ENCODE results near the gene OSBPL10.

OSBPL10 gene

DNA sequence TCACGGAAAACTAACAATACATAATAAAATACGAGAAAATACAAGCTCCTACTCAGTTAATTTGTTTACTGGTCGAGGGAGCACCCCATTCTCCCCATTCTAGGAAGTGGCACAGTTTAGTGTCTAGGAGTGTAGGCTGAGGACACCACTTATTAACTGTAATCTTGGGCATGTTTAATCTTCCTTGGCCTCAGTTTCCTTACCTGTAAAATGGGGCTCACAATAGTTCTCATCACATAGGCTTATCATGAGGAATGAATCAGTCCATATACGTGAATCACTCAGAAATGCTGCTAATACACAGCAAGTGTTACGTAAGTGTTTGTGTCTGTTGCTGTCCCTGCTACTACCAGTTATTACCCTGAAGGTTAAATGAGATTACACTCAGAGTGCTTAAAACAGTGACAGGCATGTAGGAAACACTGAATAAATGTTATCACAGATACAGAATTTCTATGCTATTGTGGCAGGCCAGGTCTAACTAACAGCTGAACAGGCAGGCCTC lies 210.2 kb downstream of the OSBPL10 start:
- DNase-seq (ENCODE audit: low spot score): no peak

DNA sequence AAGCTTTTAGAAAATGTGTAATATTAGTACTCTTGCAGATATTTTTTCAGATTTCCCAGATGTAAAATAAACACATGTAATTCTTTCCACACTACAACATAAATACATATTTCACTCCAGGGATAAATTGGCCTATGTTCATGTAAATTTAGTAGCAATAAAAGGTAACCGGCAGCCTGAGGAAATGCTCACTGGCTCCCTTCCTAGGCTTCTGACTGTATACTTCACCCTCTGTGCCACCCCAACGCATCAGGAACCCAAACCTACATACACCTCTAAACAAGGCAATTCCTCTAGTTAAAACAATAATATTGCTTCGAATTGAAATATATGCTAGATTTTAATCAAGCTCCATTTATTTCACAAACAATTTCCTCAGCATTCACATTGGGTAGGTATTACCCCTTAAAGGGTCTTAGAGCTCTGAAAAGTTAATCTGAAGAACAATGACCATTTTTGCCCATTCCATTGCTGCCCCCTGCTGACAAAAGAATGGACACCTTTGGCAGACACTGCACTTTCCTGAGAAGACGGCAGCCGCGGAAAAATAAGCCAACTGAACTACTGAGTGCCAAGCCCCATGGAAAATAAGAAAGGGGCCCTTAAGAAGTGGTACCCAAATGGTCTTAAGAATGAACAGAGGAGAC lies 212.5 kb downstream of the OSBPL10 start:
- peak; percentile 16 for DNase-seq (ENCODE audit: low spot score)

DNA sequence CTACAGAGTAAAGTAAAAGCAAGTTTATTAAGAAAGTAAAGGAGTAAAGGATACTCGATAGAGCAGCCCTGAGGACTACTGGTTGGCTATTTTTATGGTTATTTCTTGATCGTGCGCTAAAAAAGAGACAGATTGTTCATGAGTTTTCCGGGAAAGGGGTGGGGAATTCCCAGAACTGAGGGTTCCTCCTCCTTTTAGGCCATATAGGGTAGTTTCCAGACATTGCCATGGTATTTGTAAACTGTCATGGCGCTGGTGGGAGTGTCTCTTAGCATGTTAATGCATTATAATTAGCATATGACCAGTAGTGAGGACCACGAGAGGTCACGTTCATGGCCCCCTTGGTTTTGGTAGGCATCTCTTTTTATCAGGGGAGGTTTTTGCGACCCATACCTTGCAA lies 213.1 kb downstream of the OSBPL10 start:
- DNase-seq (ENCODE audit: low spot score): no peak

DNA sequence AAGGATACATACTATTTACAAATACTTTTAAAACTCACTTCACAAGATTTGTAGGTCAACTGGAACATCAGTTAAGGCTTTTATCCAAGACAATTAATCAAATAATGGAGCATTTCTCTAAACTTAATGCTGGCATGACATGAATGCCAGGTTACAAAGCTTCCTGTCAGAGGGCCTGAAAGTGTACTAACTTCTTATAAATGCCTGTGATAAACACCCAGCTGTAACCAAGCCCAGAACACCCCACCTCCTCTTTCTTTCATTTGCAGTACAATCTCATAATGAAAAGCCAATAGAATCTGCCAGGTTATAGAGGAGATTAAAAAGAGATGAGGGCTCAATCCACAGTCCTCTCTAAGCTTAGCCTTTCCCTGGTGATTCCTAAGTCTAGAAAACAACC lies 214.4 kb downstream of the OSBPL10 start:
- DNase-seq (ENCODE audit: low spot score): no peak

DNA sequence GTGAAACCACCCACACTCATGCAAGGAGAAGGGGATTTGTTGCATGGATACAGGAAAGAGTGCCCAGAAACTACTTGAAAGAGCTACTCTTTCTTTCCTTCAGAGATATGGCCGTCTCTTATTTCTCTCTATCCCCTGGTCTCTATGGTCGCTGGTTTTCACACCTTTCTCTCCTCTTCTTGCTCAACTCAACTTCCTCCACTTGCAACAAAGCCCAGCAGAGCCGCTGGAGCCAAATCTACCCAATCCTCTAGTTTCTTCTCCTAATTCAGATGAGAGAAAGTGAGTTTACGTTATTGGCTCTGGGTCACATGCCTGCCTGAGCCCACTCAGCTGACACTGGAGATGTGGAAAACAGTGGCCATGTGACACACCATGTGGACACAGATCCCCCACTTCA lies 215.2 kb downstream of the OSBPL10 start:
- DNase-seq (ENCODE audit: low spot score): no peak

DNA sequence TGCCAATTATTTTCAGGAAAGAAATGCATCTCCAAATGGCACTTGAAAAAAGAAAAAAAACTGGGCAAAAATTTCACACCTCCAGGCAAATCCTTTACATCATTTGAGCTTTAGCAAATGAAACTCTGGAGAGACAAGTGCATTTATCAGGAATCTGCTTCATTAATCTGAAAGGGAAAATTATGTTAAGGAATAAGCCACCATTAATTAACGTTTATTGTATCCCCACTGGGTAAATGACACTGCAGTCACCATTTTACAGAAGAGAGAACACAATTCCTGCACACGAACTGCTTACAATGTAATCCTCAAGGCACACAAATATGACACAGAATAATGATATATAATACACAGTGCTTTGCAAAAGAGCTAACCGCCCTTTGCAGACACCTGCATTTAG lies 217.3 kb downstream of the OSBPL10 start:
- no peak for DNase-seq (ENCODE audit: low spot score)

DNA sequence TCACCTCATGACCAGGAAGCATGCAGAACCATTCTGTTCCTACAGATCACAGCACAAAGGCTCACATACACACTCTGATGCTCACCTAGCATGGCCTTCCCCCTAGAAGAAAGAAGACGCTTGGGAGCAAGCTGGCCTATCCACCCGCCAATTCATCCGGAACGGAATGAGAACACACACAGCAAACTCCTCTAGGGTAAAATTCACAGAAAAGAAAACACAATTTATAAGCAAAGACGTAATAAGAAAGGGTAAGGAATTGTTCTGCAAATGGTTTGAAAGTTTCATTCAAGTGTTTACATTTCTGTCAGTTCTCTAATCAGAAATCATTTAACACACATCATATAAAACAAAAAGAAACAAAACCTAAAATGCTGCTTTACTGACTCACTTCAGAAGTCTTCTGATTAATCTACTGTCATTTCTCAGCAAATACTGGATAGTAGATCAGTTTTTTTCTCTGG lies 218.1 kb downstream of the OSBPL10 start:
- DNase-seq (ENCODE audit: low spot score): no peak

DNA sequence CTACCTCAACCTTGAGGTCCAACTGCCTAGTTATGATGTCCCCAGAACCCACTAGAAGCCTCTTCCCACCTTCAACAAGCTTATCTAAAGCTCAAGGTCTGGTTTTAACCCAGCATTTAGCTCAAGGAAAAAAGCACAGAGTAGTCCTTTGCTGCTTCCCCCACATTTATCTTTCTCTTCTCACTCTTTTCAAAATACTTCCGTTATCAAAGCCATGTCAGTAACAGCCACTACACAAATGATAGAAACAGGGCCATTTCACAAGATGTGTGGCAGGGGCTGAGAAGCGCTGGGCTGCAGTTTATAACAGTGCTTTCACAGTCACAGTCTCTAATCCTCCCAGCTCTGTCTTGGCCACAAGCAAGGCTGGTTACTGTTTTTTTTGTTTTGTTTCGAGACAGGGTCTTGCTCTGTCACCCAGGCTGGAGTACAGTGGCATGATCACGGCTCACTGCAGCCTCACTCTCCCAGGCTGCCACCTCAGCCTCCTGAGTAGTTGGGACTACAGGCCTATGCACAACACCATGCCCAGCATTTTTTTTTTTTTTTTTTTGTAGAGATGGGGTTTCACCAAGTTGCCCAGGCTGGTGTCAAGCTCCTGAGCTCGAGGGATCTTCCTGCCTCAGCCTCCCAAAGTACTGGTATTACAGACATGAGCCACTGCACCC lies 218.8 kb downstream of the OSBPL10 start:
- no peak for DNase-seq (ENCODE audit: low spot score)

DNA sequence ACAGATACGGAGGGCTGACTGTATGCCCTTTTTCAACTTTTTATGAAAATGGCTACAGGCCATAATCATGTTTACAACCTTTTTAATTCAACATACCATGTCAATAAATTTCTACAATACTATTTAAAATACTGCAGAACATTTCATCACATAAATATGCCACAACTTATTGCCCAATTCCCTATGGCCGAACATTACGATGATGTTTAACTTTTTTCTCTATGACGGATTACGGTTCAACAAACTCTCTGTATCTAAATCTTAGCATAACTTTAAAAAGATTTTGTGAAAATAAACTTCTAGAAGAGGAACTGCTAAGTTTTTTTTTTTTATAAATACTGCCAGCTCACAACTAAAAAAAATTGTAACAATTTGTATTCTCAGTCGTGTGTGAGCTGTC lies 220.4 kb downstream of the OSBPL10 start:
- DNase-seq (ENCODE audit: low spot score): no peak

DNA sequence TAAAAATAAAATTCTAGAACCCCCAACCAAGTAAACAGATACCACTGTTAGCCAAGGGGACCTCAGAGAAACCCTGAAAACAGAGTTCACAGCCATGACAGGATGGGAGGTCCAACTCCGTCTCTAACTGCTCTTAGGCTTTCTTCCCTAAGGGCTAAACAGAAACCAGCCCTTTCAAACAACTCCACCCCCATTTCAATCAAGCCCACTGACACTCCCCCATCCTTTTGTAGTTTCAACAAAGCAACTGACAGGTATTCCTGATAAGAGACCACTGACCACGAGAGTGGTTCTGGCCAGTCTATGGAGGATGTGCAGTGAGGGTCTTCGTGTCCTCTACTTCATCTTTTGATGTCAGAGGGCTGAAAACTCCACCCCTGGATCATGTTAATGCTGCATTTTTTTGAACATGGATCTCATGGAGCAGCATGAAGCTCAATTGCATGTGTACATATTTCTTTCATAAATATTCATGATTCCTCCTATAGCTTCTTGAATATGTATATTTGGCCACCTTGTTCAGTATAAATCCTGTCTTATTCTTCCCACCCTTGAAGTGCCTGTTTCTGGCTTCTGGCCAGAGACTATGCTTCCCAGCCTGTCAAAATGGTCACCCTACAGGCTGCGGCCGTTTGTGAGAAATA lies 222.6 kb downstream of the OSBPL10 start:
- no peak for DNase-seq (ENCODE audit: low spot score)

DNA sequence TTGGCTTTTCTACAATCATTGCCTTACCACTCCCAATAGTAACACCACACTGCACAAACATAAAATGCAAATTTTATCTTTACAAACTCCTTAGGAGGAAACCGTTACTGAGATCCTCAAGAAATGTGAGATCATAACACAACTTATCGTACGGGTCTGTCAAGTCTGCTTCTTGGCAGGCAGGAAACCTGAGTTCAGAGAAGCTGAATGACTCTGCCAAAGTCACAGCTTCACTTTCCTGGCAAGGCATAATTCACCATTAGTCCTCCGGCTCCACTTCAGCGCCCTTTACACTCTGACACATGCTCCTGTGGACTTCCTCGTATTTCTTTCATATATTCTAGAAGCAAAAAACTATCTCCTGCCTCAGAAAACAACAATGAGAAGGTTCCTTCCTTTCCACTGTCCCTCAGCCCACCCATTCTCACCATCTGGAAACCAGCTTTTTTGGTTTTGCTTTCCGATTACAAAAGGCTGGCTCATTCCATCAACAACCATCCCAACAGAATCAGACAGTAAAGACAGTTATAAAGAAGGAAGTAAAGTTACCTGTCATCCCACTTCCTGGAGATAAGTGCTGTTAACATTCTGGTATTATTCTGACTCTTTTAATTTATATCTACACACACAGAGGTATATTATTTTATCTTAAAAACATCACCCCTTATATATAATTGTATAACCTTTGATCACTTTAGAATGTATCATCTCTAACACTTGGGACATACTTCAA lies 225.0 kb downstream of the OSBPL10 start:
- DNase-seq (ENCODE audit: low spot score): no peak

DNA sequence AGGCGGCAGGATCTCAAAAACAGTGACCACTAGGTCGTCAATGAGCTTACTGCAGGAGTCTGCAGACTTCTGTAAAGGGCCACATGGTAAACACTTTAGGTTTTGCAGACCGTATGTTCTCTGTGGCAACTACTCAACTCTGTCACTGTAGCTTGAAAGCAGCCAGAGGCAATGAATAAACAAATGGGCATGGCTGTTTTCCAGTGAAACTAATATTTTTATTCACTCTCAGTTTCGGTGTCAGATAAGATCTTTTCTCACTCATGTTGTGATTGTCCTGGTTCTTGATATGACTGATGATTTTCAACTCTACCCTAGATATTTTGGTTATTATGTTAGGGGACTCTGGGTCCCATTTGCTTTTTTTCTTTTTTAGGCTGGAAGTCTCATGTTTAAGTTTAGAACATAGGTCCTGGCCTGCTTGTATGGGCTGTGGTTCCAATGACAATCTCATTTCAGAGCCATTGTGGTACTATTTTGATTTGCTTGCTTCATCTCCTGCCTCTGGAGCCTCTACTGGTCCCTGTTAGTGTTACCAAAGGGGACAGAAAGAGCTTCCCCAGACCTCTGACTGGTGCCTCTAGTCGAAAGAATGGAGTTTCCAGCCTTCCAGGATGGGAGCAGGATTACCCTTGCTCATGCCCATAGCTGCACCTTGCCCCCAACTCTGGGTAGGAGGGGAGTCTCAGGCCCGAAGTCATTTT lies 226.3 kb downstream of the OSBPL10 start:
- DNase-seq (ENCODE audit: low spot score): no peak

DNA sequence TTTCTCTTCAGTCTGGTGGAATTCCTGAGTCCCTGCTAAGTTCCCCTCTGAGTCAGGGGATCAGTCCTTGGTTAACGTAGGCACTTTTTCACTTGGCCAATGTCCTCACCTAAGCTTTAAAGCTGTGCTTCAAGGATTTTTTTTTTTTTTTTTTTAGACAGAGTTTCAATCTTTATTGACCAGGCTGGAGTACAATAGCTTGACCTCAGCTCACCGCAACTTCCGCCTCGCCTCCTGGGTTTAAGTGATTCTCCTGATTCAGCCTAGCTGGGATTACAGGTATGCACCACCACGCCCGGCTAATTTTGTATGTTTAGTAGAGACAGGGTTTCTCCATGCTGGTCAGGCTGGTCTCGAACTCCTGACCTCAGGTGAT lies 228.0 kb downstream of the OSBPL10 start:
- DNase-seq (ENCODE audit: low spot score): no peak

DNA sequence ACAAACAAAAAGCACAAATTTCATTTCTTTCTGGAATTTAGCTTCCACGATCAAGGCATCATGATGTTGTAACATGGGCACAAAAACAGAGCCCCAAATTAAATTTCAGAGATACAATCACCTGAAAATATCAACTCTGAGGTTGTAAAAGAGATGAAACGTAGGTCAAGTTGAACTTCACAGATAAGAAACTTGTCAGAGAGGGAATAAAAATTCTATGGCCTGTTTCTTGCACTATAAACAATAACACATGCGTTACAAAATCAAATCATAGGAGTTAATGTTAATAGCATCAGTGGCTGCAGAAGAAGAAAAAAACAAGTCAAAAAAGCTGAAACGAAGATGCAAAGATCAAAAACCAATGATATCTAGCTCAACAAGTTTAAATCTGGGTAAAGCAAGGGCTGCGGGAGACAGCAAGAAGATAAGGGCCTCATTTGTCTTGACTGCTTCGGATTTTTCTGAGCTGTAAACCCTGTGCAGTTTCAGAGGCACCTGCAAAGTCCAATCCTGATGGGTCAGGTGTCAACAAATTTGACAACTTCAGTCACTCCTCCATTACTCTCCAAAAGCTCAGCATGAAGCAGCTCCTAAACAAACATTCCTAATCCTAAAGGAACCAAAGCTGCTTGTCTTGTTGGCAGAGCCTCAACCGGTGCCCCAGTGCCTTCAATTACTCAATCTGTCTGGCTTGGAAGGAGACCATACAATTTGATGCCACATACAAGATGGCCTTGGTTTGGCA lies 228.6 kb downstream of the OSBPL10 start:
- no peak for DNase-seq (ENCODE audit: low spot score)

DNA sequence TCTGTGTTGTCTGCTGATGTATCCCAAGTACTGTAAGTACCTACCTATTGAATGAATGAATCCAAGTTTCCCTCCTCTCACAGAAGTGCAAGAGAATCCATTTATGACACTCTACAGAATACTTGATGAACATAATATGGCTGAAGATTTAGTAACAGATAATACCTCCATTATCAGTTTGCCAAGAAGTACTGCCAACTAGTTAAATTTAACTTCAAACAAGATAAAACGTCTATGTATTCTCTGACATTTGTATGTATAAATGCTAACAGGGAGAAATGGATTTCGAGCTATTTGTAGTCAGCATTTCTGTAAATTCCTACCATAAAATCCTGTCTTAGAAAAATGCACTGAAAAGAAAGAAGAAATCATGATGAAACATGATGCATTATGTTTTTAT lies 230.7 kb downstream of the OSBPL10 start:
- no peak for DNase-seq (ENCODE audit: low spot score)

DNA sequence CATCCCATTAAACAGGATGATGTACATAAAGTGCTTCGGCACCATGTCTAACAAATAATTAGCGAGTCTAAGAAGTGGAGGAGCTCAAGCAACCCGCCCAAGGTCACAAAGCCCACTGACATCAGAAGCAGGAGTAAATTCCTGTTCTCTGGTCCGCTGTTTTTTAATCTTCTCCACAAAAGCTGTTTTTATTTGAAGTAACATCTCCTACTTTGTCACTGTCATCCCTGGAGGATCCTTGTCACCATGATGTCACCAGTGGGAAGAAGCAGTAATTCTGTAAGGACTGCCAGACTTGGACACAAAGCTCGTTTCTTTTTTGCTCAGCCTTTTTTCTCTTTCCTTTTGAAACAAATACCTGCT lies 232.1 kb downstream of the OSBPL10 start:
- no peak for DNase-seq (ENCODE audit: low spot score)

DNA sequence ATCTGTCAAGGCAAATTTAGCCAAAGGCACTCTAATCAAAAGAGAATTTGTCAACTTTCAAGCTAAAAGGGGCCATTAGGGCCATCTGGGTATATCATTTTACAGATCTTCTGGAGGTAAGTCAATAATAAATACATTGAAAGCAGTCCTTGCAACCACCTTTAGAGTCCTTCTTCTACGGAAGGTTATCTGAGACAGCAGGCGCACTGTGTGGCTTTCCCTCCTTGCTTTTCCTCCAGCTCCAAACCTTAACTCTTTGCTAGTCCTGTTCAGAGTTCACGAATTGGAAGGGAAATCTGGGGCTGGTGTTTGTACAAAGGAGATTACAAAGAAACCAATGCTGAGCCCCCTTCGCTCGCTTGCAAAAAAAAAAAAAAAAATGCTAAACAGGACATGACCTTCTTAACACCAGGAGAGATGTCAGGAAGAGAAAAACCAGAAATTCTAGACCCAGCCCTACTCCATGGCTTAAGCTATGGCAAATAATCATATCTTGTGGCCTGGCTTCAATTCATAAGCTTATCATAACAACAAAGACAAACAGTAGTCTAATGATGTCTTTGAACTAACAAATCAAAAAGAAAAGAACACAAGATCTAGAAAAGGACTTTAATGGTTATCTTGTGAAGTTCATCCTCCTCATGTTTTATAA lies 232.7 kb downstream of the OSBPL10 start:
- no peak for DNase-seq (ENCODE audit: low spot score)

DNA sequence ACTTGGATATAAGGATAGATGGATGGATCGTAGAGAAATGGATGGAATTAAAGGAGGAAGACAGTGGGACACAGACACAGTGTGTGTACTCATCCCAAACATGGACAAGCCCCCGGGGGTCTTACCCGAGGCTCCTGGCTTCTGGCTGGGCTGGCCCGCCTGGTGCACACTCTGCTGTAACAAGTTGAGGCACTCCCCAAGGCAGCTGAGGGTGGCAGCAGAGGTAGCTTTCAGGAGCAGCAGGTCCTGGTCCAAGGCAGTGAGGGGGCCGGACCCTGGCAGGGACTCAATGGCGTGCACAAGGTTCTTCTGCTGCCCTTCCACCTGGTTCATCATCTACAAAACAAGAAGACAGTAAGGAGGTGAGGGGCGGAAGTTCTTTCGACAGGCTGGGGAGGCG lies 233.3 kb downstream of the OSBPL10 start:
- no peak for DNase-seq (ENCODE audit: low spot score)

DNA sequence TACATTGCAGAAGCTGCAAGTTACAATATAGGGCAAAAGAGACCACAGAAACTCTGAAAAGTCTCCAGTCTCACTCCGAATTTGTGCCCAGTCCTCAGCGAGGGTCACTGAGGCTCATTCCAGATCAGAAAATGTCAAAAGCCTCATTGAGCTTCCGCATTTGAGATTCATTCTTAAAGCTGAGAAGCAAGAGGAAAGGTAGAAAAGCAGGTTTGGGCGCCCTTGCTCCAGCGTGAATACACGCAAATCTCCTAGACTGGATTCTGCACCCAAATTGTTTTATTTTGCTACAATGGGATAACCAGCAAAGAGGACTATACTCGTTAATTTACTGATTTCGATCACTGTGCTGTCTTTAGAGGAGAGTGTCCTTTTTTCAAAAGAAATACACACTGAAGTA lies 236.1 kb downstream of the OSBPL10 start:
- DNase-seq (ENCODE audit: low spot score): no peak

DNA sequence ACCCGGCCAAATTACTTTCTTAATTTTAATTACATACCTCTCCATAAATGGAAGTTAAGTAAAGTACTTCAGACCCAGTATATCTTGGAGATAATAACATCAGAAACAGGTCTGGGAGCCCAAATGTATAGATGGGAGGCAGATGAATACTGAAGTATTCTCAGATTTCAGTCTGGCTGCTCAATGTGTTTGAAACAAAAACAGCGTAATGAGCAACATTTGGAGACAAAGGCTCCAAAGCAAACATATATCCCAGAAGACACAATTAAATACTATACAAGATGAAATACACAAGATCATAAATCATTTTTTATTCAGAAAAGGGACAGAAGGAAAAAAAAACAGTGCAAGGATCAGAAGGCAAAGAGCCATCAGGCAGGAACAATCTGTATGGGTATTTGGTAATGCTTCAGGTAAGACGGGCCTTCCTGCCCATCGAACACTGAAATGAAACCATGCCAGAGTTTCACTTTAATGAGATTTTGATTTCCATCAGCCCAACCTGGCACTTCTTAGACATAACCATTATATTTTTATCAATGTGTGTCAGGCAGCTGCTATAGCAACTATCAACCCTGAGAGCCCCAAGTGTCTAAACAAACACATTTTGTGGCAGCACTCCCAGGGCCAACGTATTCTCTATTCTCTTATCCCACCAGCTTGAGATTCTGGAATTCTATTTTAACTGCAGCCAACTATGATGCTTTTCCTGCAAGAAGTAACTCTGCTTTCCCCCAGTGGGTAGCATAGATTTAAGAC lies 237.6 kb downstream of the OSBPL10 start:
- no peak for DNase-seq (ENCODE audit: low spot score)

Measured in hematopoietic multipotent progenitor cell treated with erythropoietin and hydrocortisone succinate and interleukin-3 and kit ligand, for 17 days (in vitro differentiated cells).